Lower lobe of right lung (tissue), 2 donors: ENCODE measurements around the gene GTPBP3. TPM values are rescaled to one million over a fixed set of nuclear protein-coding genes. Genes with fewer than 3 reads are reported as not detected.

Experiments used
- ATAC-seq, 2 donors: fragments of 200-7000 bp; cut with Tn5 transposase; one replicate each; pipeline ENCODE4 v1.9.1; 2020 to 2022; ENCODE audit warnings: mild to moderate bottlenecking in 2 of 2, moderate library complexity in 2 of 2
- DNase-seq: peaks from one replicate; pipeline ENCODE4 v3.0.0-alpha.2; 2020
- H3K27ac ChIP-seq: fragments of 200-600 bp; one replicate; pipeline ENCODE4 v1.8.0; 2022
- H3K27me3 ChIP-seq: fragments of 200-600 bp; one replicate; pipeline ENCODE4 v1.8.0; 2022; ENCODE audit warnings: low read depth
- H3K36me3 ChIP-seq: fragments of 200-600 bp; one replicate; pipeline ENCODE4 v1.8.0; 2022; ENCODE audit warnings: mild to moderate bottlenecking
- H3K4me1 ChIP-seq: fragments of 200-600 bp; one replicate; pipeline ENCODE4 v1.8.0; 2022
- H3K4me3 ChIP-seq: fragments of 200-600 bp; one replicate; pipeline ENCODE4 v1.8.0; 2022; ENCODE audit warnings: mild to moderate bottlenecking
- H3K9me3 ChIP-seq: fragments of 200-600 bp; one replicate; pipeline ENCODE4 v1.8.0; 2022
- intact Hi-C: fragments of 100-400 bp; cut with DNase I; formaldehyde crosslinking; loops from one replicate; pipeline ENCODE4 v1.11.0; 2022
- total RNA-seq: library from RNA; stranded (reverse); fragmentation: NEBNext Ultra II Directional; extraction: Animal tissue kit (Norgen Biotek cat#: 25700); gene quantifications from one replicate; pipeline ENCODE4 v1.2.1, GENCODE V29; 2021
- TF ChIP-seq, protein P1 (sequence below): fragments of 200-600 bp; IDR thresholded peaks from one replicate; pipeline ENCODE4 v1.8.0; 2022; ENCODE audit warnings: antibody characterized with exemption, mild to moderate bottlenecking
- donor health status: DM: no; HTN: yes; CAD: no; lungs with severe emphysema.

Gene GTPBP3
- total RNA-seq, 1 donor from 2014 or later, result 21.0 TPM

DNA sequence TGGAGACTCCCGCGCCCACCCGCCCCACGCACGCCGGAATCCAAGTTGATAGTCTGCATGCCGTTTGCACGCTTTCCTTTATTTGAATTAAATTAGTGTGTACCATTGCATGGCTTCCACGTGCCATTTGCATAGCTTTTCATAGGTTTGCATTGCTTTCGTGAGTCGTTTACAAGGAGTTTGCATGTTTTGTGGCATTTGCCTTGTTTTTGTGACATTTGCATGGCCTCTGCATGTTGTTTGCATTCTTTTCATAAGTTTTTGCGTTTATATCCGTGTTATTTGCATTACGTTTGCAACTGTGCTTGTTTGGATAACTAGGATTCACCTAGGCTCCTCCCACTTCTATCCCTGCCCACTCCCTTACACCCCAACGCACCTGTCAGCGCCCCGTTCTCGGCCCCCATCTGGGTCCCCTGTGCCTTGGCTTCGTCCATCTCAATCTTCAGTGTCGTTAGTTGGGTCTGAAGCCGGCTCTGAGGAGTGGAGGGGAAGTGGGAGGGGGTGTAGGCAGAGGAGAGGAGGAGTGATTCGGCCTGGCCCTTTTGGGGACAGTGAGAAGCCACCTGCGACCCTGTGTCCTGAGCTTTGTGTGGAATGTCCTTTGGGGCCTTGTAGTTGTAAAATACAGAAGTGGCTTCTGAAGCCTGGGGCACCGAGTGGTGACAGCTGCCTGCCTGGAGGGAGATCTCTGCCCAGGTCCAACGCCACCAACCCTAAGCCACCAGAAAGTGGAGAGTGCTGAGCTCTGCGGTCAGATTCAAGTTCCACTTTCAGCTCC lies 54.2 kb downstream of the GTPBP3 start:
- Histone ChIP-seq H3K27me3 (peaks cover 4% of the 10 kb centered on the region), H3K4me1 (peaks cover 31% of the 10 kb centered on the region), H3K4me3 (peak overlapping the region; percentile 50), H3K27ac (no peak overlapping the region), H3K9me3 (no peaks in the 10 kb centered on the region), H3K36me3 (no peaks in the 10 kb centered on the region)
- no peak for DNase-seq
- intact Hi-C loops, result no loop called here
- TF ChIP-seq, protein P1, sequence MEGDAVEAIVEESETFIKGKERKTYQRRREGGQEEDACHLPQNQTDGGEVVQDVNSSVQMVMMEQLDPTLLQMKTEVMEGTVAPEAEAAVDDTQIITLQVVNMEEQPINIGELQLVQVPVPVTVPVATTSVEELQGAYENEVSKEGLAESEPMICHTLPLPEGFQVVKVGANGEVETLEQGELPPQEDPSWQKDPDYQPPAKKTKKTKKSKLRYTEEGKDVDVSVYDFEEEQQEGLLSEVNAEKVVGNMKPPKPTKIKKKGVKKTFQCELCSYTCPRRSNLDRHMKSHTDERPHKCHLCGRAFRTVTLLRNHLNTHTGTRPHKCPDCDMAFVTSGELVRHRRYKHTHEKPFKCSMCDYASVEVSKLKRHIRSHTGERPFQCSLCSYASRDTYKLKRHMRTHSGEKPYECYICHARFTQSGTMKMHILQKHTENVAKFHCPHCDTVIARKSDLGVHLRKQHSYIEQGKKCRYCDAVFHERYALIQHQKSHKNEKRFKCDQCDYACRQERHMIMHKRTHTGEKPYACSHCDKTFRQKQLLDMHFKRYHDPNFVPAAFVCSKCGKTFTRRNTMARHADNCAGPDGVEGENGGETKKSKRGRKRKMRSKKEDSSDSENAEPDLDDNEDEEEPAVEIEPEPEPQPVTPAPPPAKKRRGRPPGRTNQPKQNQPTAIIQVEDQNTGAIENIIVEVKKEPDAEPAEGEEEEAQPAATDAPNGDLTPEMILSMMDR, result no peak
- ATAC-seq, result peak in 1 of 2 donors; percentile 3

Other genes starting within 250 kb of the GTPBP3 start
- 32.0 TPM for gene USE1, start 122.2 kb upstream of the GTPBP3 start, total RNA-seq
- 37.2 TPM for gene OCEL1, start 111.3 kb upstream of the GTPBP3 start, total RNA-seq
- 38.7 TPM for gene NR2F6, start 91.6 kb upstream of the GTPBP3 start, total RNA-seq
- 8.2 TPM for gene USHBP1, start 72.8 kb upstream of the GTPBP3 start, total RNA-seq
- gene BABAM1, start 70.1 kb upstream of the GTPBP3 start, total RNA-seq, result 58.4 TPM
- gene ANKLE1, start 55.7 kb upstream of the GTPBP3 start, total RNA-seq, result 0.92 TPM
- 19.5 TPM for gene ABHD8, start 34.1 kb upstream of the GTPBP3 start, total RNA-seq
- 68.3 TPM for gene MRPL34, start 31.7 kb upstream of the GTPBP3 start, total RNA-seq
- gene DDA1, start 28.0 kb upstream of the GTPBP3 start, total RNA-seq, result 32.2 TPM
- 16.6 TPM for gene ANO8, start 2.7 kb upstream of the GTPBP3 start, total RNA-seq
- 25.9 TPM for gene PLVAP, start 39.8 kb downstream of the GTPBP3 start, total RNA-seq
- 1.5 TPM for gene CCDC194, start 56.6 kb downstream of the GTPBP3 start, total RNA-seq
- gene BST2, start 68.1 kb downstream of the GTPBP3 start, total RNA-seq, result 165 TPM
- 45.3 TPM for gene MVB12A, start 82.5 kb downstream of the GTPBP3 start, total RNA-seq
- gene TMEM221, start 111.1 kb downstream of the GTPBP3 start, total RNA-seq, result not detected
- not detected for gene NXNL1, start 123.4 kb downstream of the GTPBP3 start, total RNA-seq
- gene SLC27A1, start 133.0 kb downstream of the GTPBP3 start, total RNA-seq, result 27.0 TPM
- gene PGLS, start 174.1 kb downstream of the GTPBP3 start, total RNA-seq, result 89.4 TPM
- gene COLGALT1, start 218.1 kb downstream of the GTPBP3 start, total RNA-seq, result 142 TPM